HG03103 (cell line): ENCODE data around the gene SLC10A2.
"Not testable (repeated sequence)": the region's sequence is repeated elsewhere in the genome, so short reads cannot be mapped to it uniquely, and the experiment has no call there.

Experiments used
- ATAC-seq: cut with Tn5 transposase; IDR thresholded peaks from one replicate; pipeline ENCODE4 v1.9.1; 2021; ENCODE audit warnings: low read depth; ENCODE audit not compliant: unreplicated experiment

The SLC10A2 gene, protein sequence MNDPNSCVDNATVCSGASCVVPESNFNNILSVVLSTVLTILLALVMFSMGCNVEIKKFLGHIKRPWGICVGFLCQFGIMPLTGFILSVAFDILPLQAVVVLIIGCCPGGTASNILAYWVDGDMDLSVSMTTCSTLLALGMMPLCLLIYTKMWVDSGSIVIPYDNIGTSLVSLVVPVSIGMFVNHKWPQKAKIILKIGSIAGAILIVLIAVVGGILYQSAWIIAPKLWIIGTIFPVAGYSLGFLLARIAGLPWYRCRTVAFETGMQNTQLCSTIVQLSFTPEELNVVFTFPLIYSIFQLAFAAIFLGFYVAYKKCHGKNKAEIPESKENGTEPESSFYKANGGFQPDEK

DNA sequence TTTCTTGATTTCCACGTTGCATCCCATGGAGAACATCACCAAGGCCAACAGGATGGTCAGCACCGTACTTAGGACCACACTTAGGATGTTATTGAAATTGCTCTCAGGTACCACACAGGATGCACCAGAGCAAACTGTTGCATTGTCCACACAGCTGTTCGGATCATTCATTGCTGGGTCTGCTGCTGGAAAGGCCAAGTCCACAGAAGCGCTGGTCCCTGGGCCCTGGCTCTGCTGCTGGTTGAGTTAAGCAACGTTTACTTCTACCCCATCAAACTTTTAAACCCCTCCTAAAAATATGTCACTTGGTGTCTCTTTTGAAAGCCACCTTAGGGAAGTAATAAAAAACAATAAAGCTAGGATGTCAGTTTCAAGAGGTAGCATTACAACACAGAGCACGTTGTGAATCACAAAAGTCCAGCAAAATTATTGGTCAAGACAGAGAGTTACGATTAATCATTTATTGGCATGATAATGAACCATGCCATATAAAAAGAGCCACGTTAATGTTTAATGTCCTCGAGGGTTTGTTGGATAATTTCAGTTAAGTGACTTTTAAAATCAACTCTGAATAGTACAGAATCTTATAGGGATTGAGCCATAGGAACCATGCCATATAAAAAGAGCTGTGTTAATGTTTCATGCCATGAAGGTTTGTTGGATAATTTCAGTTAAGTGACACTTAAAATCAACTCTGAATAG is at the start of gene SLC10A2:
Gene SLC10A2, minus strand, starts transcription at position 339 of the 702 bp plus-strand sequence. Its CDS starts 168 bp downstream, at position 171.
- no peak for ATAC-seq

- no peak for ATAC-seq
Measured at GRCh38 chr13:103107580-103107979, 41.4 kb upstream of the SLC10A2 start.

- ATAC-seq = no peak
Measured at GRCh38 chr13:103104340-103104739, 38.1 kb upstream of the SLC10A2 start.

DNA sequence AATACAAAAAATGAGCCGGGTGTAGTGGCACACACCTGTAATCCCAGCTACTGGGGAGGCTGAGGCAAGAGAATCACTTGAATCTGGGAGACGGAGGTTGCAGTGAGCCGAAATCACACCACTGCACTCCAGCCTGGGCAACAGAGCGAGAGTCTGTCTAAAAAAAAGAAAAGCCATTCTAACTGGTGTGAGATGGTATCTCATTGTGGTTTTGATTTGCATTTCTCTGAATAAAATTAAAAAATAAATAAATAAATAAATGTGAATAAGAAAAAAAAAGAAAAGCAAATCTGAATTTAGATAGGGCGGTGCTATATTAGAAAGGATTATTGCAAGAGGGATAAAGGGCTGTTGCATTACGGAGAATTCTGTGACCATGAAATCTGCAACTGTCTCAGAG is 37.2 kb upstream of the SLC10A2 start:
- ATAC-seq = not testable (repeated sequence)

GRCh38 chr13:103102482-103102881 is 36.3 kb upstream of the SLC10A2 start:
- ATAC-seq = no peak

DNA sequence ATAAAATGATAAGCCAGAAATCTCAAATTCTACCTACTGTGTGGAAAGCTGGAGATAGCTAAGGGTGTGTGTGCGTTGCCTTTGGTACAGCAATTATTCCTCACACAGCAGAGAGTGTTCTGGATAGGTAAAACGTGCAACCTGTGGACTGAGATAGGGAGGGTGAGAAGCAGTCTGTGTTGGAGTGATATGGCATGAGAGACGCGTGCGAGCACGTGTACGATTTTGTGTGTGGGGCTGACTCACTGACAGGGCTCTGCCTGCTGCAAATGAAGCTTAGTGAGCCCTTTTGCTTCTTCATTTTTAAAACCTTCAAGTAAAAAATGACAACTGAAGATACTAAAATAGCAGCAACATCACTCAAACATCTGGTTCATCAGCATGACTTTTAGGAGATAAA is 35.7 kb upstream of the SLC10A2 start:
- ATAC-seq = no peak

DNA sequence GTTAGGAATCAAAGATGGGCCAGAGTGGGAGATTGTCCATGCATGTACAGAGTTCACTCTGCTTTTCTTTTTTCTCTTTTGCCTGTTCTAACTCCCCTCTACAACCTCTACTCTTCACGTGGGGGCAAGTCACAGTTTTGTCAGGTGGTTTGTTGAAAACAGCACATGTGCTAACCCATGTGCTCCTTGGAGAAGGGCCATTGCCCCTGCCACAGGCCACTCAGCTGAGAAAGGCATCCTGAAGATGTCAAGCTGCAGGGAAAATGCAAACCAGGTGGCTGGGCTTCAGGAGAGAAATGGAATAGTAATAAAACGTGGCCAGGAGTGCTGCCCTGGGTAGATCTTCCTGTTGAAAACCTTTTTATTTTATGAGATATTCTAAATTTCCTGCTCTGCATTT is 35.3 kb upstream of the SLC10A2 start:
- ATAC-seq = no peak

GRCh38 chr13:103100830-103101229 is 34.6 kb upstream of the SLC10A2 start:
- ATAC-seq = no peak

DNA sequence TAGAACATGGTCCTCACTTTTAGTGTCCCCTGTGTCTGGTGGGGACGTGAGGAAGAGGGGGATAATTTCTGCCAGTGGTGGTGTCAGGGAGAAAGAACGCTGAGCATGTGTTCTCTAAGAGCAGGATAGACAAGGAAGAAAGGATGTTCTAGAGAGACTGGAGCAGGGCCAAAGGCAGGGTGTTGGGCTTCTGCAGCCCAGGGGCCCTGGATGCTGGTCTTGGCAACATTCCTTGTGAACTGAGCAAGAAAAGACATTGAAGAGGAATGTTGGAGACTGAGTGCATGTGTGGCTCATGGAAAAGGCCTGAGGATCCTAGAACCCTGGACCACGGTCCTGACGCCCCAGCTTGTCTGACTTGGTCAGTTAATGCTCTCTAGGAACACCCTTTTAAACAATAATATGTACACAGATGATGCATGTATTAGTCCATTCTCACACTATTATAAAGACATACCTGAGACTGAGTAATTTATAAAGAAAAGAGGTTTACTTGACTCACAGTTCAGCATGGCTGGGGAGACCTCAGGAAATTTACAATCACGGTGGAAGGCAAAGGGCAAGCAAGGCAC is 33.6 kb upstream of the SLC10A2 start:
- no peak for ATAC-seq

- no peak for ATAC-seq
Measured at GRCh38 chr13:103098535-103098934, 32.3 kb upstream of the SLC10A2 start.

- ATAC-seq = no peak
Measured at GRCh38 chr13:103097366-103097928, 31.2 kb upstream of the SLC10A2 start.

DNA sequence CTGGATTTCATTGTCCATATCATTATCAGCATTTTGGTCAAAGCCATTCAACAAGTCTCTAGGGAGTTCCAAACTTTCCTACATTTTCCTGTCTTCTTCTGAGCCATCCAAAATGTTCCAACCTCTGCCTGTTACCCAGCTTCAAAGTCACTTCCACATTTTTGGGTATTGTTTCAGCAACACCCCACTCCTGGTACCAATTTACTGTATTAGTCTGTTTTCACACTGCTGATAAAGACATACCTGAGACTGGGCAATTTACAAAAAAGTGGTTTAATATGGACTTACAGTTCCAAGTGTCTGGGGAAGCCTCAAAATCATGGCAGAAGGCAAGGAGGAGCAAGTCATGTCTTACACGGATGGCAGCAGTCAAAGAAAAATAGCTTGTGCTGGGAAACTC is 27.4 kb upstream of the SLC10A2 start:
- not testable (repeated sequence) for ATAC-seq

DNA sequence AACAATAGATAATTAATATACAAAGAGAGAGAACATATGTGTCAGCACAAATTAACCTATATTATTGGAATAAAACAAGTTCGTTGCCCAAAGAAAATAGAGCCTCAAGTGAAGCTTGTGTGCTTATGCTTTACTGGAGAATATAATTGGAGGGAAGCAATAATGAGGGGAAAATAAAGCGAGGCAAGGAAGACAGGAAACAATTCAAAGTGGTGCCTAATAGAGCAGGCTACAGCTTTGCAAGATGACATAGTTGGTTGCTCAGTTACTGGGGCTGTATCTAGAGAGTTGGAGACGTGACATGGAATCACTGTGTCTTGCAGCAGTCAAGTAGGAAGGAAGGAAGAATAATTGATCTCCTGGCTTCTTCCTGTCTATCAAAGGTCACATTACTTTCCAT is 21.1 kb upstream of the SLC10A2 start:
- ATAC-seq = no peak

GRCh38 chr13:103081435-103081834 is 15.2 kb upstream of the SLC10A2 start:
- no peak for ATAC-seq

GRCh38 chr13:103078158-103078557 is 11.9 kb upstream of the SLC10A2 start:
- ATAC-seq = peak; percentile 88

DNA sequence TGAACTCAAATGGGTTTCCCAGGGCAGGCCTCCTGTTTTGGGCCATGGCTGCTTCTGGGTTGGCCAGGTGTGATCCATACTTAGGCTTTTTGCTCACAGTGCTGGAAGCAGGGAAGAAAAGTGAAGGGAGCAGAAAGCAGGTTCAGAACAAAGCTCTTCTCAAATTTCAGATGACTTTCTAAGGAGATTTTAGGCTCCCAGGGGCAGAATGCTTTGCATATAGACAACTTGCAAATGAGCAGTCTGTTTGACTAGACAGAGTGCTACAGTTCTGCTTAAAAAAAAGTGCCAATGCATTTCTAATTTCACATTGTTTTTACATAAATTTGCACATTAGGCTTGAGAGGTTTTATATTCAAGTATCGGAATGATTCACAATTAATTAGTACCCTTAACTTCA is 2.6 kb upstream of the SLC10A2 start:
- ATAC-seq = no peak

- ATAC-seq = no peak
Measured at GRCh38 chr13:103067751-103068555, 1.7 kb upstream of the SLC10A2 start.

- ATAC-seq = no peak
Measured at GRCh38 chr13:103066781-103067345, 646 bp upstream of the SLC10A2 start.

DNA sequence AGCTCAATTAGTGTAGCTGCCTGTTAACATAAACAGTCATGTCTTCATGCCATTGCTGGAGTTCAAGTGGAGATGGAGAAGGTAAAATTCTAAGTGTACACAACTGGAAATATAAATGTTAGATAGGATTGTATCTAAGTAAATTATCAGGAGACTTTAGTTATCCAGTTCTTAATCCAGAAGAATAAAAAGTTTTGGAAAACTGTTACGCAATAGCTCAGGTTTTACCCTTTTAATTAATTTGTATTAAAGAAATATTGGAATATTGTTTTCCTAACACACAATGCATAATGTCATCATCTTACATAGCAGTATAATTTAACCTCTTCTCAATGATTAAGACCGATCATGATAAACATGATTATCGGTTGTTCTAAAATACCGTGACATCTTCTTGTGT is 2.8 kb downstream of the SLC10A2 start:
- no peak for ATAC-seq

- no peak for ATAC-seq
Measured at GRCh38 chr13:103062079-103062478, 4.1 kb downstream of the SLC10A2 start.
